ENCODE results near the gene IQGAP1.

DNA sequence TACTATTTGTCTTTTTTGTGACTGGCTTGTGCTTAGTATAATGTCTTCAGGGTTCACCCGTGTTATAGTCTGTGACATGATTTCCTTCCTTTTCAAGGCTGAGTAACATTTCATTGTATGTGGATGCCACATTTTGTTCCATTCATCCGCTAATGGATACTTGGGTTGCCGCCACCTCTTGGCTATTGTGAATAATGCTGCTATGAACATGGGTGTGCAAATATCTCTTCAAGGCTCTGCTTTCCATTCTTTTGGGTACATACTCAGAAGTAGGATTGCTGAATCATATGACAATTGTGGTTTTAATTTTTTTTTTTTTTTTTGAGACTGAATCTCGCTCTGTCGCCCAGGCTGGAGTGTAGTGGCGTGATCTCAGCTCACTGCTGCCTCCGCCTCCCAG lies 157.1 kb downstream of the IQGAP1 start:
- TF ChIP-seq, protein P1, sequence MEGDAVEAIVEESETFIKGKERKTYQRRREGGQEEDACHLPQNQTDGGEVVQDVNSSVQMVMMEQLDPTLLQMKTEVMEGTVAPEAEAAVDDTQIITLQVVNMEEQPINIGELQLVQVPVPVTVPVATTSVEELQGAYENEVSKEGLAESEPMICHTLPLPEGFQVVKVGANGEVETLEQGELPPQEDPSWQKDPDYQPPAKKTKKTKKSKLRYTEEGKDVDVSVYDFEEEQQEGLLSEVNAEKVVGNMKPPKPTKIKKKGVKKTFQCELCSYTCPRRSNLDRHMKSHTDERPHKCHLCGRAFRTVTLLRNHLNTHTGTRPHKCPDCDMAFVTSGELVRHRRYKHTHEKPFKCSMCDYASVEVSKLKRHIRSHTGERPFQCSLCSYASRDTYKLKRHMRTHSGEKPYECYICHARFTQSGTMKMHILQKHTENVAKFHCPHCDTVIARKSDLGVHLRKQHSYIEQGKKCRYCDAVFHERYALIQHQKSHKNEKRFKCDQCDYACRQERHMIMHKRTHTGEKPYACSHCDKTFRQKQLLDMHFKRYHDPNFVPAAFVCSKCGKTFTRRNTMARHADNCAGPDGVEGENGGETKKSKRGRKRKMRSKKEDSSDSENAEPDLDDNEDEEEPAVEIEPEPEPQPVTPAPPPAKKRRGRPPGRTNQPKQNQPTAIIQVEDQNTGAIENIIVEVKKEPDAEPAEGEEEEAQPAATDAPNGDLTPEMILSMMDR (conservative IDR thresholded peaks at IDR 0.05; ENCODE audit: low read depth, low read length): no peak
- no peak for TF ChIP-seq RAD21 (IDR thresholded peaks at IDR 0.05; ENCODE audit: low read length)
- no peak for TF ChIP-seq RCOR1 (IDR thresholded peaks at IDR 0.05; ENCODE audit: insufficient replicate concordance, low read length)
- TF ChIP-seq POLR2A (IDR thresholded peaks at IDR 0.05; ENCODE audit: low read depth, low read length): no peak
- TF ChIP-seq, protein P2, sequence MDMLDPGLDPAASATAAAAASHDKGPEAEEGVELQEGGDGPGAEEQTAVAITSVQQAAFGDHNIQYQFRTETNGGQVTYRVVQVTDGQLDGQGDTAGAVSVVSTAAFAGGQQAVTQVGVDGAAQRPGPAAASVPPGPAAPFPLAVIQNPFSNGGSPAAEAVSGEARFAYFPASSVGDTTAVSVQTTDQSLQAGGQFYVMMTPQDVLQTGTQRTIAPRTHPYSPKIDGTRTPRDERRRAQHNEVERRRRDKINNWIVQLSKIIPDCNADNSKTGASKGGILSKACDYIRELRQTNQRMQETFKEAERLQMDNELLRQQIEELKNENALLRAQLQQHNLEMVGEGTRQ (IDR thresholded peaks at IDR 0.05; ENCODE audit: low read depth, low read length): no peak
- TF ChIP-seq MXI1 (IDR thresholded peaks at IDR 0.05; ENCODE audit: borderline replicate concordance, low read depth, low read length): no peak
